DMS153 treated with DMSO at 0.1 percent for 48 hours (cell line): Measurements from ENCODE around the gene TIMM8B.
"Not testable (repeated sequence)": the region's sequence is repeated elsewhere in the genome, so short reads cannot be mapped to it uniquely, and the experiment has no call there.

ENCODE experiments used
- DNase-seq: peaks from one replicate; lab custom pipeline; 2025; ENCODE audit not compliant: unreplicated experiment; lab: John Stamatoyannopoulos, UW

The TIMM8B gene

GRCh38 chr11:112082729-112083128 is 3.8 kb downstream of the TIMM8B start:
- no peak for DNase-seq

DNA sequence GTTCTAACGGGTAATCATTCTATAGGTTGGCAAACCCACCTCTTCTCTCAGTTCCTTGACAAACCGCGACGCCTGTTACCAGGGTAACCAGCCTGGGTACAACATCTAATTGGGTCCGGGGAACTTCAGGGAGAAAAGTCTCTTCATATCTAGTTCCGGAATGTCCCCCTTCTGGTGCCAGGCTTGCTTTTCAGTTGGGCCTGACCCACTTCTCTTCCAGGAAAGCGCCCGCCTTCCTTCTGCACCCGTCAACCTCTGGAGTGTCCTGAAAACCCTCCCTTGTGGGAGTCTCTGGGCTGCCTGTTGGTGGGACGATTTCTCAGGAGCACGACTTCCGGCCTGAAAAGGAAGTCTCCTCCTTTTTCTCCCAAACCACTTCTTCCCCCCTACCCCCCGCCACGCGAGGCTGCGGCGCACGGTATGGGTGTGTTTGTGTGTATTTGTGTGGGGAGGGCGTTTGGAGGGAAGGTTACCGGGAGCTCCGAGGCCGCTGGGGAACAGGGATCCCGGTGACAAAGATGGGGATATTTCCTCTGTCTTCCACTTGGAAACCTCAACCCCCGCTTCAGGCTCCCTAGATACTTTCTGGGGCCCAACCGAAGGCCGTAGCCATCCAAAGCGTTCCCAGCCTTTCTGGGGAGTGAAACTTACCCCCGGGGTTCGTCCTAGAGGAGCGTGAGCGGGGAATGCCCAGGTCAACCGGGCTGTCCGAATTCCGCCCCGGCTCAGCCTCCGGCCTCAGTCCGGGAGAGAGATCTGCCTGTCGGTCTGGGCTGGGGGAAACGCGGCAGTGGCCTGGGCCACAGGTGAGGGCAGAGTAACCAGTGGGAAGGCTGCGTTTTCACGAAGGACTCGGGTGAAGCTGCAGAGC is 12.4 kb downstream of the TIMM8B start, which contains the start of the genes NKAPD1 and PIH1D2:
Gene NKAPD1 (plus strand): TSS at position 359 of the 871 bp plus-strand sequence. CDS start 1,276 bp downstream, outside the sequence.
Gene PIH1D2 (minus strand): TSS at position 77 of the 871 bp plus-strand sequence. CDS start 843 bp downstream, outside the sequence.
- DNase-seq, result peak; percentile 77

DNA sequence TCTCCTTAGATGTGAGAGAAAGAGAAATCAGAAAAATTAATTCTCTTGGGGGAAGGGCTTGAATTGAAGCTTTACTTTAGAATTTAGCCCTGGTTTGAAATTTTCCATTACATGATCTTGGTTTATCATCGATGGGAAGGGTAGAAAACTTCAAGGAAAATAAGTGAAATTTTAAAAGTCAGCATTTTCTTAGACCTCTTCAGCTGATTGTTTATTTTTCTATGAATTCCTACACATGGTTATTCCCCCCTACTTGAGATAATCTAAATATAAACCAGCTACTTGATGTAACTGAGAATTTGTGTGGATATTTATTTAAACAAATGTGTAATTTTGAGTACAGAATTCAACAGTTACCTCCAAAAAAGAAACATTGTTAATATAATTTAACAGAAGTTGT is 23.6 kb downstream of the TIMM8B start:
- no peak for DNase-seq

GRCh38 chr11:112058103-112058502 is 28.5 kb downstream of the TIMM8B start:
- no peak for DNase-seq

DNA sequence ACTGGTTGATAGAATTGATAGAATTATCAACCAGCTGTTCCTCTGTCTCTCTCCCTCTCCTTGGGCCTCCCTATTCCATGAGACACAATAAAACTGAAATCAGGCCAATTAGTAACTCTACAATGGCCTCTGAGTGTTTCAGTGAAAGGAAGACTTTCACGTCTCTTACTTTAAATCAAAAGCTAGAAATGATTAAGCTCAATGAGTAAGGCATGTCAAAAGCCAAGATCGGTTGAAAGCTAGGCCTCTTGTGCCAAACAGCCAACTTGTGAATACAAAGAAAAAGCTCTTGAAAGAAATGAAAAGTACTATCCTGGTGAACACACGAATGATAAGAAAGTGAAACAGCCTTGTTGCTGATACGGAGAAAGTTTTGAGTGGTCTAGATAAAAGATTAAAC is 29.4 kb downstream of the TIMM8B start:
- no peak for DNase-seq

GRCh38 chr11:112051768-112052167 is 34.8 kb downstream of the TIMM8B start:
- DNase-seq, result no peak

DNA sequence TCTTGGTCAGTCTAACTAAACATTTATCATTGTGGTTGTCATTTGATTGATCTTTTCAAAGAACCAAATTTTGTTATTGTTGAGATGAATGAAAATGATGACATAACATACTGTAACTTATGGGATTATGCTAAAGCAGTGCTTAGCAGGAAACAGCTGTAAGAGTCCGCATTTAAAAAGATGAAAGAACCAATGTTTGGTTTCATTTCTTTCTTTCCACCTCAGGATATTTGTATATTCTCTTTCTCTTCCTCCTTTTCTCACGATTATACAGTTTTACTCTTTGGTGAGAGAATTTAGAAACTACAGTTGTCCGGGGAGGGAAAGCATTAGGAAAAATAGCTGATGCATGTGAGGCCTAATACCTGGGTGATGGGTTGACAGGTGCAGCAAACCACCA is 35.8 kb downstream of the TIMM8B start:
- DNase-seq, result no peak

DNA sequence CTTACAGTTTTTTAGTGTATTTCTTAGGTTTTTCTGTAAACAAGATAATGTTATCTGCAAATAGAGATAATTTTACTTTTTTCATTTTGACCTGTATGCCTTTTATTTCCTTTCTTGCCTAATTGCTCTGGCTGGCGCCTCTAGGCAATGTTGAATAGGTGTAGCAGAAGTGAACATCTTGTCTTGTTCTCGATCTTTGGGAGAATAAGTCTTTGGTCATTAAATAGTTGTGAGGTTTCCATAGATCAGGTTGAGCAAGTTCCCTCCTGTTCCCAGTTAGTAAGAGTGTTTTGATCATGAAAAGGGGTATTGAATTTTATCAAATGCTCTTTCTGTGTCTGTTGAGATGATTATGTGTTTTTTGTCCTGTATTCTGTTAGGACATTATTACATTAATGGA is 36.8 kb downstream of the TIMM8B start:
- DNase-seq, result no peak

GRCh38 chr11:112048256-112048655 is 38.3 kb downstream of the TIMM8B start:
- DNase-seq, result not testable (repeated sequence)

DNA sequence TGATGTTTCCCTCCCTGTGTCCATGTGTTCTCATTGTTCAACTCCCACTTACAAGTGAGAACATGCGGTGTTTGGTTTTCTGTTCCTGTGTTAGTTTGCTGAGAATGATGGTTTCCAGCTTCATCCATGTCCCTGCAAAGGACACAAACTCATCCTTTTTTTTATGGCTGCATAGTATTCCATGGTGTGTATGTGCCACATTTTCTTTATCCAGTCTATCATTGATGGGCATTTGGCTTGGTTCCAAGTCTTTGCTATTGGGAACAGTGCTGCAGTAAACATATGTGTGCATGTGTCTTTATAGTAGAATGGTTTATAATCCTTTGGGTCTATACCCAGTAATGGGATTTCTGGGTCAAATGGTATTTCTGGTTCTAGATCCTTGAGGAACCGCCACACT is 39.9 kb downstream of the TIMM8B start:
- DNase-seq, result not testable (repeated sequence)

DNA sequence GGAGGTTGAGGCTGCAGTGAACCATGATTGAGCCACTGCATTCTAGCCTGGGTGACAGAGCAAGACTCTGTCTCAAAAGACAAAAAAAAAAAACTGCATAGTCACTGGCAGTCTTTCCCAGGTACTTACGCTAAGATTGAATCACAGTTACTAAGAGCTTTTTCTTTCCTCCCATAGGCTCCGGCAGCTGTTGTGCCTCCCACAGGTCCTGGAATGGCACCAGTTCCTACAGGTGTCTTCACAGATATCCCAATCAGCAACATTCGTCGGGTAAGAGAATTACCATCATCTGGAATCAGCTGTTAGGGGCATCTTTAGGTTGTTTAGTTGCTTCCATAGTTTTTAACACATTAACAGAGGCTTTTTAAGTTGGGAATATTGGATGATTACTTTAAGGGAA is 41.6 kb downstream of the TIMM8B start:
- DNase-seq, result no peak

- no peak for DNase-seq
Measured at GRCh38 chr11:112042961-112043304, 43.6 kb downstream of the TIMM8B start.

GRCh38 chr11:112042161-112042960 is 44.2 kb downstream of the TIMM8B start:
- no peak for DNase-seq

GRCh38 chr11:112037527-112037926 is 49.0 kb downstream of the TIMM8B start:
- DNase-seq, result no peak
